OCI-LY7 (cell line): ENCODE results near the gene PPP2R3A.

Experiments
- EZH2phosphoT487 ChIP-seq: fragments of 200-600 bp; sonication (generic); IDR thresholded peaks from 2 replicates; pipeline ENCODE4 v1.6.1; 2018; ENCODE audit warnings: low read depth, borderline replicate concordance, mild to moderate bottlenecking, mixed run types, antibody characterized with exemption, low read length, moderate library complexity, mixed read lengths
- TF ChIP-seq, protein P1 (sequence below): fragments of 200-600 bp; sonication (generic); conservative IDR thresholded peaks from 2 replicates; pipeline ENCODE4 v1.5.1; 2014; ENCODE audit warnings: mild to moderate bottlenecking, antibody characterized with exemption, low read length, moderate library complexity, mixed read lengths

DNA sequence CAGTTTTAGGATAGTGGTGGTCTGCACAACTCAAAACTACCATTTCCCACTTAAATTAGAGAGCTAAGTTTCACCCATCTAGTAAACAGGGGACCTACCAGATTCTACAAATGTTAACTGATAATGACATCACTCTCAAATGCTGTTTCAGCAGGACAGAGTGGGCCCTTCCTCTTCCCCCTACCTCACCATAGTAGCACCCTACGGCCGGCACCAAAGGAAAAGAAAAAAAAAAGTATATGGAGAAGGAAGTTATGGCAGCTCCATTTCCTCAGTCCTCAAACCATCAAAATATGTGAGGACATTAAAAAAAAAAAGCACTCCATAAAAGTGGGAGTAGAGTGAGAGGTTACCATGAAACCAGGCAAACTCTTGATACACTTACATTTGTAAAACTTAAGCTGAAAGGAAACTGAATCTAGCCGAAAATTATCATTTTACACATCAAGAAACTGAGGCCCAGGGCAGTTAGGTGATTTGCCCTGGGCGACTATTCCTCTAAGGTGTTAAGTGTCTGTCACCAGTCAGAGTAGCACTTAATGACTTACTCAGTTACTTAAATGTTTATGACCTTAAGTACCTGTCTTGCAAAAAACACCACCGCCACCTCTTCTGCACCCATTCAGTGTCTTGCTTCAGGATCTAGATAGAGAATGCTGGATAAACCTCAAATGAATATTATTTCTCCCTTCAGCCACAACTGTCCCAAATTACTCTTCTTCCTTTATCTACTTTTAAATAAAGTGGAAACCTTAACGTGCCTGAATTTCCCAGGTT, 227.9 kb downstream of the PPP2R3A start:
- TF ChIP-seq, protein P1, sequence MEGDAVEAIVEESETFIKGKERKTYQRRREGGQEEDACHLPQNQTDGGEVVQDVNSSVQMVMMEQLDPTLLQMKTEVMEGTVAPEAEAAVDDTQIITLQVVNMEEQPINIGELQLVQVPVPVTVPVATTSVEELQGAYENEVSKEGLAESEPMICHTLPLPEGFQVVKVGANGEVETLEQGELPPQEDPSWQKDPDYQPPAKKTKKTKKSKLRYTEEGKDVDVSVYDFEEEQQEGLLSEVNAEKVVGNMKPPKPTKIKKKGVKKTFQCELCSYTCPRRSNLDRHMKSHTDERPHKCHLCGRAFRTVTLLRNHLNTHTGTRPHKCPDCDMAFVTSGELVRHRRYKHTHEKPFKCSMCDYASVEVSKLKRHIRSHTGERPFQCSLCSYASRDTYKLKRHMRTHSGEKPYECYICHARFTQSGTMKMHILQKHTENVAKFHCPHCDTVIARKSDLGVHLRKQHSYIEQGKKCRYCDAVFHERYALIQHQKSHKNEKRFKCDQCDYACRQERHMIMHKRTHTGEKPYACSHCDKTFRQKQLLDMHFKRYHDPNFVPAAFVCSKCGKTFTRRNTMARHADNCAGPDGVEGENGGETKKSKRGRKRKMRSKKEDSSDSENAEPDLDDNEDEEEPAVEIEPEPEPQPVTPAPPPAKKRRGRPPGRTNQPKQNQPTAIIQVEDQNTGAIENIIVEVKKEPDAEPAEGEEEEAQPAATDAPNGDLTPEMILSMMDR: no peak
- TF ChIP-seq EZH2phosphoT487: no peak
